ENCODE results near the gene PLEKHH2. TPM values are rescaled to one million over a fixed set of nuclear protein-coding genes. Genes with fewer than 3 reads are reported as not detected.

Gene PLEKHH2
- total RNA-seq, 2 donors from 2014 or later = 5.0 to 5.3 TPM

- H3K4me1 ChIP-seq (ENCODE audit: control insufficient read depth, insufficient read depth, low read length) = no peaks in the 10 kb centered on the region
- H3K9me3 ChIP-seq (ENCODE audit: control insufficient read depth, low read length) = no peaks in the 10 kb centered on the region
- Mint-ChIP-seq H3K36me3 (ENCODE audit: low read depth) (no peaks in the 10 kb centered on the region), H3K27ac (no peak overlapping the region), H3K4me3 (no peak overlapping the region), H3K4me1 (no peaks in the 10 kb centered on the region), H3K9me3 (no peaks in the 10 kb centered on the region), H3K27me3 (ENCODE audit: insufficient read depth) (no peaks in the 10 kb centered on the region)
- no peak overlapping the region for H3K9ac ChIP-seq (ENCODE audit: extremely low read depth, low read length, poor library complexity, severe bottlenecking)
- no peak for TF ChIP-seq CTCF (conservative IDR thresholded peaks at IDR 0.05)
- DNase-seq = no peak
- H3K27ac ChIP-seq (ENCODE audit: low read depth, low read length) = no peak overlapping the region
- H3K27me3 ChIP-seq (ENCODE audit: control insufficient read depth, insufficient read depth, low read length, poor library complexity, severe bottlenecking) = no peaks in the 10 kb centered on the region
- WGBS, 2 experiments (ENCODE audit: insufficient coverage in 1 of 2, insufficient read length in 1 of 2) = 98 to 100% methylated on average over 2 to 3 of the region's 3 CpGs
- no peaks in the 10 kb centered on the region for H3K36me3 ChIP-seq (ENCODE audit: control insufficient read depth, insufficient read depth, low read length)
- no peak overlapping the region for H3K4me3 ChIP-seq (ENCODE audit: low read length)
These were observed 62.7 kb downstream of the PLEKHH2 start for GRCh38 chr2:43699761-43700160.

- no peaks in the 10 kb centered on the region for H3K9me3 Mint-ChIP-seq
- H3K4me3 ChIP-seq (ENCODE audit: low read length) = no peak overlapping the region
These were observed 64.1 kb downstream of the PLEKHH2 start for GRCh38 chr2:43701111-43701510.

GRCh38 chr2:43707255-43708015, 70.4 kb downstream of the PLEKHH2 start:
- H3K36me3 Mint-ChIP-seq (ENCODE audit: low read depth) = no peaks in the 10 kb centered on the region
- H3K4me3 Mint-ChIP-seq = no peak overlapping the region
- H3K27me3 ChIP-seq (ENCODE audit: control insufficient read depth, insufficient read depth, low read length, poor library complexity, severe bottlenecking) = no peaks in the 10 kb centered on the region
- H3K36me3 ChIP-seq (ENCODE audit: control insufficient read depth, insufficient read depth, low read length) = no peaks in the 10 kb centered on the region
- 90 to 91% methylated on average over 5 to 7 of the region's 7 CpGs for WGBS, 2 experiments (ENCODE audit: insufficient coverage in 1 of 2, insufficient read length in 1 of 2)
- no peak overlapping the region for H3K4me3 ChIP-seq (ENCODE audit: low read length)
- H3K27ac Mint-ChIP-seq = no peak overlapping the region
- no peaks in the 10 kb centered on the region for H3K27me3 Mint-ChIP-seq (ENCODE audit: insufficient read depth)
- no peak for TF ChIP-seq CTCF (conservative IDR thresholded peaks at IDR 0.05)
- H3K27ac ChIP-seq (ENCODE audit: low read depth, low read length) = no peak overlapping the region
- no peaks in the 10 kb centered on the region for H3K4me1 ChIP-seq (ENCODE audit: control insufficient read depth, insufficient read depth, low read length)
- H3K9ac ChIP-seq (ENCODE audit: extremely low read depth, low read length, poor library complexity, severe bottlenecking) = no peak overlapping the region
- H3K4me1 Mint-ChIP-seq = no peaks in the 10 kb centered on the region
- no peaks in the 10 kb centered on the region for H3K9me3 Mint-ChIP-seq
- H3K9me3 ChIP-seq (ENCODE audit: control insufficient read depth, low read length) = no peaks in the 10 kb centered on the region
- DNase-seq = no peak

More at GRCh38 chr2:43701111-43701510, 64.1 kb downstream of the PLEKHH2 start:
- no peaks in the 10 kb centered on the region for H3K27me3 Mint-ChIP-seq (ENCODE audit: insufficient read depth)
- H3K4me1 ChIP-seq (ENCODE audit: control insufficient read depth, insufficient read depth, low read length) = no peaks in the 10 kb centered on the region
- H3K36me3 Mint-ChIP-seq (ENCODE audit: low read depth) = no peaks in the 10 kb centered on the region
- H3K36me3 ChIP-seq (ENCODE audit: control insufficient read depth, insufficient read depth, low read length) = no peaks in the 10 kb centered on the region
- no peak overlapping the region for H3K9ac ChIP-seq (ENCODE audit: extremely low read depth, low read length, poor library complexity, severe bottlenecking)
- no peak for TF ChIP-seq CTCF (conservative IDR thresholded peaks at IDR 0.05)
- H3K27ac Mint-ChIP-seq = no peak overlapping the region
- DNase-seq = no peak
- no peak overlapping the region for H3K27ac ChIP-seq (ENCODE audit: low read depth, low read length)
- no peak overlapping the region for H3K4me3 Mint-ChIP-seq
- H3K27me3 ChIP-seq (ENCODE audit: control insufficient read depth, insufficient read depth, low read length, poor library complexity, severe bottlenecking) = no peaks in the 10 kb centered on the region
- H3K4me1 Mint-ChIP-seq = no peaks in the 10 kb centered on the region
- H3K9me3 ChIP-seq (ENCODE audit: control insufficient read depth, low read length) = no peaks in the 10 kb centered on the region

All from endodermal cell (in vitro differentiated cells).